Upper lobe of left lung (tissue), 6 donors: ENCODE measurements around the gene EPHB3. TPM values are rescaled to one million over a fixed set of nuclear protein-coding genes. Genes with fewer than 3 reads are reported as not detected.

Source experiments
- ATAC-seq, 2 donors: fragments of 200-7000 bp; cut with Tn5 transposase; one replicate each; pipeline ENCODE4 v1.9.1; 2022; ENCODE audit warnings: mild to moderate bottlenecking in 2 of 2, moderate library complexity in 2 of 2; ENCODE audit not compliant: low FRiP score in 2 of 2
- DNase-seq, 2 donors: peaks; one replicate each; pipeline ENCODE4 v3.0.0-alpha.2; 2019 to 2020
- H3K27ac ChIP-seq, 4 donors: fragments of 200-600 bp; sonication (generic); one replicate each; pipeline ENCODE4 v1.5.1; 2016 to 2019
- H3K27me3 ChIP-seq, 4 donors: fragments of 200-600 bp; sonication (generic); one replicate each; pipeline ENCODE4 v1.5.1; 2017 to 2019
- H3K36me3 ChIP-seq, 4 donors: fragments of 200-600 bp; sonication (generic); one replicate each; pipeline ENCODE4 v1.5.1; 2016 to 2019
- H3K4me1 ChIP-seq, 4 donors: fragments of 200-600 bp; sonication (generic); one replicate each; pipeline ENCODE4 v1.5.1; 2018 to 2019
- H3K4me3 ChIP-seq, 4 donors: fragments of 200-600 bp; sonication (generic); one replicate each; pipeline ENCODE4 v1.5.1; 2017 to 2019; ENCODE audit warnings: mild to moderate bottlenecking in 2 of 4, moderate library complexity in 1 of 4
- H3K9me3 ChIP-seq, 4 donors: fragments of 200-600 bp; sonication (generic); one replicate each; pipeline ENCODE4 v1.5.1; 2018 to 2019
- CTCF ChIP-seq, 6 experiments: fragments of 450-650 bp in 4 of 6; fragments of 200-600 bp in 2 of 6; sonication (generic) in 2 of 6; IDR thresholded peaks; one replicate each; pipeline ENCODE4 v1.5.1; 2016 to 2019; ENCODE audit warnings: antibody characterized with exemption in 6 of 6
- EP300 ChIP-seq, 4 donors: sonication (generic); formaldehyde crosslinking; IDR thresholded peaks; one replicate each; pipeline ENCODE4 v1.5.1; 2017; ENCODE audit warnings: antibody characterized with exemption in 4 of 4, control low read depth in 2 of 4
- POLR2A ChIP-seq, 4 donors: fragments of 450-650 bp; IDR thresholded peaks; one replicate each; pipeline ENCODE4 v1.5.1; 2016 to 2017; ENCODE audit warnings: antibody characterized with exemption in 4 of 4, mild to moderate bottlenecking in 2 of 4
- POLR2AphosphoS5 ChIP-seq, 2 donors: sonication (generic); formaldehyde crosslinking; IDR thresholded peaks; one replicate each; pipeline ENCODE4 v1.5.1; 2017; ENCODE audit warnings: antibody characterized with exemption in 2 of 2
- WGBS, 2 donors: methylation state at CpG; one replicate each; pipeline ENCODE4 v1.1.5; 2017 to 2018; 5-methylcytosine and 5-hydroxymethylcytosine counted together
- total RNA-seq, 6 donors: library from RNA; depleted of rRNA in 4 of 6; stranded (reverse); fragments of >200 nt in 4 of 6; gene quantifications; one replicate each; pipeline versions ENCODE4 v1.1.0 to v1.2.1, GENCODE V29; 2016 to 2021
- donor health status: DM: no; HTN: no; CAD: no; lungs with moderate emphysema.
- donor health status: DM: no; HTN: yes; CAD: no; lungs with severe emphysema.

Gene EPHB3
- total RNA-seq, 6 donors from 2014 or later, result 3.1 to 10.0 (median 7.2) TPM

DNA sequence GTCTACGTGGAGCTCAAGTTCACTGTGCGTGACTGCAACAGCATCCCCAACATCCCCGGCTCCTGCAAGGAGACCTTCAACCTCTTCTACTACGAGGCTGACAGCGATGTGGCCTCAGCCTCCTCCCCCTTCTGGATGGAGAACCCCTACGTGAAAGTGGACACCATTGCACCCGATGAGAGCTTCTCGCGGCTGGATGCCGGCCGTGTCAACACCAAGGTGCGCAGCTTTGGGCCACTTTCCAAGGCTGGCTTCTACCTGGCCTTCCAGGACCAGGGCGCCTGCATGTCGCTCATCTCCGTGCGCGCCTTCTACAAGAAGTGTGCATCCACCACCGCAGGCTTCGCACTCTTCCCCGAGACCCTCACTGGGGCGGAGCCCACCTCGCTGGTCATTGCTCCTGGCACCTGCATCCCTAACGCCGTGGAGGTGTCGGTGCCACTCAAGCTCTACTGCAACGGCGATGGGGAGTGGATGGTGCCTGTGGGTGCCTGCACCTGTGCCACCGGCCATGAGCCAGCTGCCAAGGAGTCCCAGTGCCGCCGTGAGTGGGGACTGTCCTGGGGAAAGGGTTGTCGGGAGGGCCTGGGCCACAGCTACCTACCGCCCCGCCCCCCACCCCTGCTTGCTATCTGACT lies 11.2 kb downstream of the EPHB3 start:
- H3K4me1 ChIP-seq, result peaks cover 14 to 22% (median 19%) of the 10 kb centered on the region in 4 donors
- no peak overlapping the region for H3K4me3 ChIP-seq
- peaks cover 0 to 3% (median 0%) of the 10 kb centered on the region in 4 donors for H3K27me3 ChIP-seq
- H3K27ac ChIP-seq, result no peak overlapping the region
- 93 to 98% methylated on average over 27 to 33 of the region's 33 CpGs for WGBS, 2 donors
- no peaks in the 10 kb centered on the region for H3K9me3 ChIP-seq
- H3K36me3 ChIP-seq, result peaks cover 0 to 25% (median 17%) of the 10 kb centered on the region in 4 donors
- DNase-seq (peak in 1 of 2 donors; percentile 76), ATAC-seq (no peak)
- TF ChIP-seq POLR2A (IDR thresholded peaks at IDR 0.05), result no peak
- TF ChIP-seq CTCF (IDR thresholded peaks at IDR 0.05), result no peak
- TF ChIP-seq EP300 (IDR thresholded peaks at IDR 0.05), result no peak
- TF ChIP-seq POLR2AphosphoS5 (IDR thresholded peaks at IDR 0.05), result no peak

GRCh38 chr3:184574515-184575417 lies 13.2 kb downstream of the EPHB3 start:
- TF ChIP-seq POLR2A (IDR thresholded peaks at IDR 0.05), result no peak
- TF ChIP-seq CTCF (IDR thresholded peaks at IDR 0.05), result no peak
- peaks cover 0 to 2% (median under 1%) of the 10 kb centered on the region in 4 donors for H3K4me1 ChIP-seq
- WGBS, 2 donors, result 76 to 79% methylated on average over 15 of the region's 15 CpGs
- ATAC-seq (no peak), DNase-seq (no peak)
- H3K4me3 ChIP-seq, result no peak overlapping the region
- H3K27ac ChIP-seq, result no peak overlapping the region
- H3K36me3 ChIP-seq, result peaks cover 0 to 30% (median 25%) of the 10 kb centered on the region in 4 donors
- no peaks in the 10 kb centered on the region for H3K9me3 ChIP-seq
- H3K27me3 ChIP-seq, result no peaks in the 10 kb centered on the region

- Histone ChIP-seq H3K4me1 (no peaks in the 10 kb centered on the region), H3K36me3 (peaks cover 0 to 35% (median 26%) of the 10 kb centered on the region in 4 donors), H3K27ac (no peak overlapping the region), H3K4me3 (no peak overlapping the region), H3K27me3 (no peaks in the 10 kb centered on the region), H3K9me3 (no peaks in the 10 kb centered on the region)
- DNase-seq (no peak), ATAC-seq (no peak)
- TF ChIP-seq CTCF (IDR thresholded peaks at IDR 0.05) (no peak), POLR2AphosphoS5 (IDR thresholded peaks at IDR 0.05) (no peak), EP300 (IDR thresholded peaks at IDR 0.05) (no peak), POLR2A (IDR thresholded peaks at IDR 0.05) (no peak)
- 93% methylated on average over 5 to 9 of the region's 9 CpGs for WGBS, 2 donors
Measured at GRCh38 chr3:184575701-184576100, 14.1 kb downstream of the EPHB3 start.

- no peak for TF ChIP-seq POLR2A (IDR thresholded peaks at IDR 0.05)
- TF ChIP-seq POLR2AphosphoS5 (IDR thresholded peaks at IDR 0.05), result no peak
- TF ChIP-seq EP300 (IDR thresholded peaks at IDR 0.05), result no peak
- no peak for TF ChIP-seq CTCF (IDR thresholded peaks at IDR 0.05)
- no peaks in the 10 kb centered on the region for H3K9me3 ChIP-seq
- no peak overlapping the region for H3K27ac ChIP-seq
- no peak overlapping the region for H3K4me3 ChIP-seq
- DNase-seq (peak in 1 of 2 donors; percentile 50), ATAC-seq (no peak)
- peaks cover 0 to 41% (median 29%) of the 10 kb centered on the region in 4 donors for H3K36me3 ChIP-seq
- 91 to 93% methylated on average over 7 to 25 of the region's 25 CpGs for WGBS, 2 donors
- peaks cover 0 to under 1% (median 0%) of the 10 kb centered on the region in 4 donors for H3K4me1 ChIP-seq
- H3K27me3 ChIP-seq, result no peaks in the 10 kb centered on the region
Measured at GRCh38 chr3:184576457-184577240, 15.1 kb downstream of the EPHB3 start.
